ENCODE measurements around the gene MRPL24.

DNA sequence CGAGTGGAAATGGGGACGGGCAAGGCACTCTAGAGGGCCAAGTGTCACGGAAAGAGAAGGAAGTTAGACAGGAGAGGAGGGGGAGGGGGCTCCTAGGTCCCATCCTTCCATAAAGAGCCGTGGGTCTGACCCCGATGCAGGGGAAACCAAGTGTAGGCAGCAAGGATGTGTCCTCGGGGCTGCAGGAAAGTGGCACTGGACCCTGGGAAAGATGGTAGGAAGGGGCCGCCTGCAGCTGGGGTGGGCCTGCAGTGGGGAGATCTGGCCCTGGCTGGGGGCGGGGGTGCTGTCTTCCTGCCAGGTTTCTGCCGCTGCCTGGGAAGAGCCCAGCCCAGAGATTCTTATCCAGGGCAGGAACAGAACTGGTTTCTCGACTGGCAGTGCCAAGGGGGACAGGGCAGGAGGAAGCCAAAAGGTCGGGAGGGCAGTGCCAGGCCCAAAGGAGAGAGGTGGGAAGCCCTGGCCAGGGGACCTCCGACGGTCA, 48.4 kb downstream of the MRPL24 start:
- TF ChIP-seq, protein P1, sequence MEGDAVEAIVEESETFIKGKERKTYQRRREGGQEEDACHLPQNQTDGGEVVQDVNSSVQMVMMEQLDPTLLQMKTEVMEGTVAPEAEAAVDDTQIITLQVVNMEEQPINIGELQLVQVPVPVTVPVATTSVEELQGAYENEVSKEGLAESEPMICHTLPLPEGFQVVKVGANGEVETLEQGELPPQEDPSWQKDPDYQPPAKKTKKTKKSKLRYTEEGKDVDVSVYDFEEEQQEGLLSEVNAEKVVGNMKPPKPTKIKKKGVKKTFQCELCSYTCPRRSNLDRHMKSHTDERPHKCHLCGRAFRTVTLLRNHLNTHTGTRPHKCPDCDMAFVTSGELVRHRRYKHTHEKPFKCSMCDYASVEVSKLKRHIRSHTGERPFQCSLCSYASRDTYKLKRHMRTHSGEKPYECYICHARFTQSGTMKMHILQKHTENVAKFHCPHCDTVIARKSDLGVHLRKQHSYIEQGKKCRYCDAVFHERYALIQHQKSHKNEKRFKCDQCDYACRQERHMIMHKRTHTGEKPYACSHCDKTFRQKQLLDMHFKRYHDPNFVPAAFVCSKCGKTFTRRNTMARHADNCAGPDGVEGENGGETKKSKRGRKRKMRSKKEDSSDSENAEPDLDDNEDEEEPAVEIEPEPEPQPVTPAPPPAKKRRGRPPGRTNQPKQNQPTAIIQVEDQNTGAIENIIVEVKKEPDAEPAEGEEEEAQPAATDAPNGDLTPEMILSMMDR (conservative IDR thresholded peaks at IDR 0.05; ENCODE audit: low read length) = no peak
- no peak for TF ChIP-seq EZH2phosphoT487 (IDR thresholded peaks at IDR 0.05; ENCODE audit: borderline replicate concordance, low read depth, low read length)
